Ishikawa (cell line): Measurements from ENCODE around the gene KSR2.

Experiments
- NFIC ChIP-seq: IDR thresholded peaks from 2 replicates; pipeline ENCODE4 v1.6.1; 2012
- RAD21 ChIP-seq: IDR thresholded peaks from 2 replicates; pipeline ENCODE4 v1.6.1; 2012; ENCODE audit warnings: low read depth
- TAF1 ChIP-seq: IDR thresholded peaks from 2 replicates; pipeline ENCODE4 v1.6.1; 2012; ENCODE audit warnings: low read depth, mild to moderate bottlenecking
- TEAD4 ChIP-seq: IDR thresholded peaks from 2 replicates; pipeline ENCODE4 v1.6.1; 2012
- TF ChIP-seq, protein P1 (sequence below): IDR thresholded peaks from 2 replicates; pipeline ENCODE4 v1.6.1; 2012; ENCODE audit warnings: low read depth, mild to moderate bottlenecking

DNA sequence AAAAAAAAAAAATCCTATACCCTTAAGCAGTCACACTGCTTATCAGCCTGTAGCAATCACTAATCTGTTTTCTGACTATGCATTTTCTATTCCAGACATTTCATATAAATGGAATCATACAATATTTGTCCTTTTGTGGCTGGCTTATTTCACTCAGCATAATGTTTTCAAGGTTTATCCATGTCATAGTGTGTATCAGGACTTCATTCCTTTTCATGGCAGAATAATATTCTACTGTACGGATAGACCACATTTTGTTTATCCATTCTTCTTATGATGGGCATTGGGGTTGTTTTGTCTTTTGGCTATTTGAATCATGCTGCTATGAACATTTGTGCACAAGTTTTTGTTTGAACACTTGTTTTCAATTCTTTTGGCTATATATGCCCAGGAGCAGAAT lies 8.6 kb upstream of the KSR2 start:
- TF ChIP-seq NFIC = no peak
- no peak for TF ChIP-seq RAD21
- no peak for TF ChIP-seq TAF1
- TF ChIP-seq, protein P1, sequence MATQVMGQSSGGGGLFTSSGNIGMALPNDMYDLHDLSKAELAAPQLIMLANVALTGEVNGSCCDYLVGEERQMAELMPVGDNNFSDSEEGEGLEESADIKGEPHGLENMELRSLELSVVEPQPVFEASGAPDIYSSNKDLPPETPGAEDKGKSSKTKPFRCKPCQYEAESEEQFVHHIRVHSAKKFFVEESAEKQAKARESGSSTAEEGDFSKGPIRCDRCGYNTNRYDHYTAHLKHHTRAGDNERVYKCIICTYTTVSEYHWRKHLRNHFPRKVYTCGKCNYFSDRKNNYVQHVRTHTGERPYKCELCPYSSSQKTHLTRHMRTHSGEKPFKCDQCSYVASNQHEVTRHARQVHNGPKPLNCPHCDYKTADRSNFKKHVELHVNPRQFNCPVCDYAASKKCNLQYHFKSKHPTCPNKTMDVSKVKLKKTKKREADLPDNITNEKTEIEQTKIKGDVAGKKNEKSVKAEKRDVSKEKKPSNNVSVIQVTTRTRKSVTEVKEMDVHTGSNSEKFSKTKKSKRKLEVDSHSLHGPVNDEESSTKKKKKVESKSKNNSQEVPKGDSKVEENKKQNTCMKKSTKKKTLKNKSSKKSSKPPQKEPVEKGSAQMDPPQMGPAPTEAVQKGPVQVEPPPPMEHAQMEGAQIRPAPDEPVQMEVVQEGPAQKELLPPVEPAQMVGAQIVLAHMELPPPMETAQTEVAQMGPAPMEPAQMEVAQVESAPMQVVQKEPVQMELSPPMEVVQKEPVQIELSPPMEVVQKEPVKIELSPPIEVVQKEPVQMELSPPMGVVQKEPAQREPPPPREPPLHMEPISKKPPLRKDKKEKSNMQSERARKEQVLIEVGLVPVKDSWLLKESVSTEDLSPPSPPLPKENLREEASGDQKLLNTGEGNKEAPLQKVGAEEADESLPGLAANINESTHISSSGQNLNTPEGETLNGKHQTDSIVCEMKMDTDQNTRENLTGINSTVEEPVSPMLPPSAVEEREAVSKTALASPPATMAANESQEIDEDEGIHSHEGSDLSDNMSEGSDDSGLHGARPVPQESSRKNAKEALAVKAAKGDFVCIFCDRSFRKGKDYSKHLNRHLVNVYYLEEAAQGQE = no peak
- no peak for TF ChIP-seq TEAD4
